ENCODE data around the gene REEP2.
"Not testable (repeated sequence)": the region's sequence is repeated elsewhere in the genome, so short reads cannot be mapped to it uniquely, and the experiment has no call there.

Gene REEP2

DNA sequence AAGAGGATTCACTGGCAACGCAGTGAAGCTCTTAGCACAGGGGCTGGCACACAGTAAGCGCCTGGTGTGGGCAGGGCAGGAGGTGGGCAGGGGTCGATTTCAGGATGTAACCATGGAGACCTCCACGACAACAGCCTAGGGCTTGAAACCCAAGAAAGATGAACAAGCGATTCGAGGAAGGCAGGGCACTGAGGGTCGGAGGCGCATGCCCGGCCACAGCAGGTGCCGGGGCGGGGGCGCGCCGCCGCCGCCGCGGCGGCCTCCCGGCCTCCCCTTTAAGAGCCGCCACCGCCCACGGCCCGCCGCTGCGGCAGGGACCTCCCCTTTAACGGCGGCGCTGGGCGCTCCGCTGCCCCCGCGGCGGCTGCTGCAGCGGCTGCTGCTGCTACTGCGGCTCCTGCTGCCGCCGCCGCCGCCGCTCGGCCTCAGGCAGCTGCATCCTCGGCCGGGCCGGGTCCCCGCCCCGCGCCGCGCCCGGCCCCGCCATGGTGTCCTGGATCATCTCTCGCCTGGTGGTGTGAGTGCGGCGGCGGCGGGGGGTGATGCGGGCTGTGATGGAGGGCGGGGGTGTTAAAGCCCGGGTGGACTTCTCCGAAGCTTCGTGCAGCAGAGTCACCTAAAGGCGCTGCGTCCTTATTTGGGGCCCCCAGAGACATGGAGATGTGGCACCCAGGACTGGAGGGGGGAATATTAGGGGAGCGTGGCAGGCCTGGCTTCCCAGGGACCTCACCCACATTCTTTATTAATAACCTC, at the start of gene REEP2:
Gene REEP2, plus strand, starts transcription at position 334 of the 753 bp plus-strand sequence. Its CDS starts 152 bp downstream, at position 486.
- TF ChIP-seq ZFX (IDR thresholded peaks at IDR 0.05; ENCODE audit: borderline replicate concordance): no peak
- TF ChIP-seq, protein P1, sequence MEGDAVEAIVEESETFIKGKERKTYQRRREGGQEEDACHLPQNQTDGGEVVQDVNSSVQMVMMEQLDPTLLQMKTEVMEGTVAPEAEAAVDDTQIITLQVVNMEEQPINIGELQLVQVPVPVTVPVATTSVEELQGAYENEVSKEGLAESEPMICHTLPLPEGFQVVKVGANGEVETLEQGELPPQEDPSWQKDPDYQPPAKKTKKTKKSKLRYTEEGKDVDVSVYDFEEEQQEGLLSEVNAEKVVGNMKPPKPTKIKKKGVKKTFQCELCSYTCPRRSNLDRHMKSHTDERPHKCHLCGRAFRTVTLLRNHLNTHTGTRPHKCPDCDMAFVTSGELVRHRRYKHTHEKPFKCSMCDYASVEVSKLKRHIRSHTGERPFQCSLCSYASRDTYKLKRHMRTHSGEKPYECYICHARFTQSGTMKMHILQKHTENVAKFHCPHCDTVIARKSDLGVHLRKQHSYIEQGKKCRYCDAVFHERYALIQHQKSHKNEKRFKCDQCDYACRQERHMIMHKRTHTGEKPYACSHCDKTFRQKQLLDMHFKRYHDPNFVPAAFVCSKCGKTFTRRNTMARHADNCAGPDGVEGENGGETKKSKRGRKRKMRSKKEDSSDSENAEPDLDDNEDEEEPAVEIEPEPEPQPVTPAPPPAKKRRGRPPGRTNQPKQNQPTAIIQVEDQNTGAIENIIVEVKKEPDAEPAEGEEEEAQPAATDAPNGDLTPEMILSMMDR (IDR thresholded peaks at IDR 0.05): no peak
- peak within 1 kb of the TSS; percentile 29 for H3K27ac ChIP-seq

GRCh38 chr5:138389332-138389731, 49.5 kb upstream of the REEP2 start:
- H3K27ac ChIP-seq: no peak overlapping the region
- TF ChIP-seq, protein P1 (IDR thresholded peaks at IDR 0.05): no peak
- no peak for TF ChIP-seq ZFX (IDR thresholded peaks at IDR 0.05; ENCODE audit: borderline replicate concordance)

DNA sequence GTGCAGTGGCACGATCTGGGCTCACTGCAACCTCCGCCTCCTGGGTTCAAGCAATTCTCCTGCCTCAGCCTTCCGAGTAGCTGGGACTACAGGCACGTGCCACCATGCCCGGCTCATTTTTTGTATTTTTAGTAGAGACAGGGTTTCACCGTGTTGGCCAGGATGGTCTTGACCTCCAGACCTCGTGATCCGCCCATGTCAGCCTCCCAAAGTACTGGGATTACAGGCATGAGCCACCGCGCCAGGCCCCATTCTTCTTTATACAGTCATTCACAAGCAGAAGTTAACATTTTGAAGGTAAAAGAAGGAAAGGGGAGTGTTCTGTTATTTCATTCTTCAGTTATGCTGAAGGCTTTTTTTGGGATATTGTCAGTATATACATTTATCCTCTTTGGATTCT, 48.9 kb upstream of the REEP2 start:
- H3K27ac ChIP-seq: not testable (repeated sequence)

DNA sequence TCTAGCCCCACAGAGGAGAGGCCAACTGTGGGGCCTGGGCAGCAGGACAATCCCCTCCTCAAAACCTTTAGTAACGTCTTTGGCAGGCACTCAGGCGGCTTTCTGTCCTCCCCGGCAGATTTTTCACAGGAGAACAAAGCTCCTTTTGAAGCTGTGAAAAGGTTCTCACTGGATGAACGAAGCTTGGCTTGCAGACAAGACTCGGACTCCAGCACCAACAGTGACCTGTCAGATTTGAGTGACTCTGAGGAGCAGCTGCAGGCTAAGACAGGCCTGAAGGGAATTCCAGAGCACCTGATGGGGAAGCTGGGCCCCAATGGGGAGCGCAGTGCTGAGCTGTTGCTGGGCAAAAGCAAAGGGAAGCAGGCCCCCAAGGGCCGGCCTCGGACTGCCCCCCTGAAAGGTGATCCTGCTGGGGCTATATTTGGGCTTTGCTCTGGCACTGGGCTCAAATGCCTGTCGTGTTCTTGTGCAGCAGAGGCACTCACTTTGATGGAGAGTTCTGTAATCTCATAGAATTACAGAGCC, 46.9 kb upstream of the REEP2 start:
- TF ChIP-seq ZFX (IDR thresholded peaks at IDR 0.05; ENCODE audit: borderline replicate concordance): no peak
- TF ChIP-seq, protein P1 (IDR thresholded peaks at IDR 0.05): no peak
- no peak overlapping the region for H3K27ac ChIP-seq

DNA sequence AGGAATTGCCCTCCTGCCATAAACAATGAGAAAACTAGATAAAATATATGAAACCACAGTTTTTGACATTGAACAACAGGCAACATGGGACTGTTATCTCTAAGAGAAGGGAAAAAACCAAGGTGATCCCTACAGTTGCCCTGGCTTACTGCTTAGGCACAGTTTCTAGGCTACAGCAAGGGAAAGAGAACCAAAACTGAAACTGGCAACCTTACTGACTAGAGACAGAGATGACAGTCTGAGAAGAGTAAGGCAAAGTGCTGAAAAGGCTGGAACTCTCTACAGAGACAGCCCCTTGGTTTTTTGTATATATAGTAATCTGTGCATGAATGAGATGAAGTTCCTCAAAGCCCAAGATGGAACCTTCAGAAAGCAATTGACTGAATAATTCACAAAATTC, 36.2 kb upstream of the REEP2 start:
- H3K27ac ChIP-seq: no peak overlapping the region
- TF ChIP-seq ZFX (IDR thresholded peaks at IDR 0.05; ENCODE audit: borderline replicate concordance): no peak
- TF ChIP-seq, protein P1 (IDR thresholded peaks at IDR 0.05): no peak

GRCh38 chr5:138408023-138408422, 30.8 kb upstream of the REEP2 start:
- TF ChIP-seq, protein P1 (IDR thresholded peaks at IDR 0.05): no peak
- TF ChIP-seq ZFX (IDR thresholded peaks at IDR 0.05; ENCODE audit: borderline replicate concordance): no peak
- H3K27ac ChIP-seq: peak overlapping the region; percentile 59

DNA sequence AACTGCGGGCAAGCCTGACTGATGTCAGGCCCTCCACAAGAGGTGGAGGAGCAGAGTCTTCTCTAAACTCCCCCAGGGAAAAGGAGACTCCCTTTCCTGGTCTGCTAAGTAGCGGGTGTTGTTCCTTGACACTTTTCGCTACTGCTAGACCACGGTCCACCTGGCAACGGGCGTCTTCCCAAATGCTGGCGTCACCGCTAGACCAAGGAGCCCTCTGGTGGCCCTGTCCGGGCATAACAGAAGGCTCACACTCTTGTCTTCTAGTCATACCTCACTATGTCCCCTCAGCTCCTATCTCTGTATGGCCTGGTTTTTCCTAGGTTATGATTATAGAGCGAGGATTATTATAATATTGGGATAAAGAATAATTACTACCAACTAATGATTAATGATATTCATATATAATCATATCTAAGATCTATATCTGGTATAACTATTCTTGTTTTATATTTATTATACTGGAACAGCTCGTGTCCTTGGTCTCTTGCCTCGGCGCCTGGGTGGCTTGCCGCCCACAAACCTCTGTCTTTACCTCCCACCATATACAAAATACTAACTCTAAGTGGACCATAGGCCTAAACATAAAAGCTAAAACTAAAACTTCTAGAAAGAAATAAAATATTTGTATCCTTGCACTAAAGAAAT, 27.7 kb upstream of the REEP2 start:
- TF ChIP-seq, protein P1 (IDR thresholded peaks at IDR 0.05): peak; percentile 73
- H3K27ac ChIP-seq: not testable (repeated sequence)
